ENCODE results near the gene ABHD17A. TPM values are rescaled to one million over a fixed set of nuclear protein-coding genes. Genes with fewer than 3 reads are reported as not detected.

ABHD17A gene
- total and polyA plus RNA-seq, 9 of the 15 experiments (the other 6 are each of a cell fraction or from before 2014, with no cell fraction given) = 0.04 to 135 (median 21.8) TPM; not detected in 1

DNA sequence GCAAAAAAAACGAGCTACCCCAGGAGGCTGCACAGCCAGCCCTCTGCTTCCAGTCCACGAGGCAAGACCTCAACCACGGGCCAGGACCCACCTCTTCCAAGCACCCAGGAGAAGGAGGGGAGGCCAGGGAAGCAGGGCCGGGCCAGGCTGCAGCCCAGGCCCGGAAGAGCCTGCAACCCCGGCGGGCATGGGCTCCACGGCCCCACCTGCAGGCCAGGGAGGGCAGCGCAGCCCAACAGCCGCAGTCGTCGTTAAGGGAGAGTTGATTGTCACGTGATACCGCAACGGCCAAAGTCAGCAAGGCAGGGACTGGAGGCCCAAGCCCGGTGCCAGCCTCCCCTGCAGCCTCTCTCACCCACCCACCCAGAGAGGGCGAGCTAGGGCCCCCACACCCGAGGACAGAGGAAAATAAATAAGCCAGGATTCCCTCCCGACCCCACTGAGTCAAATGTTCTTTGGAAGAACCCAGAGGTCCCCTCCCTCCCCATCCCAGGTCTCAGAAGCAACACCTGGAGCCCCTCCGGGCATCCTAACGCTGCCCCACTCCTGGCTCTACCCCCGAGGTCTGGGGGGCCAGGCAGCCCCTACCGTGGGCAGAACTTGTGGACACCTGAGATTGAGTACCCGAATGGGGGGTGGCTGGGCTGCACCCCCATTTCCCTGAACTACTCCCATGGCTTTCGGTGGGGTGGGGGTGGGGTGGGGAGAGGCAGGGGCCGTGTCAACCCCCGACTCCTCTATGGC is 31.8 kb downstream of the ABHD17A start (continued):
- TF ChIP-seq, protein P1, sequence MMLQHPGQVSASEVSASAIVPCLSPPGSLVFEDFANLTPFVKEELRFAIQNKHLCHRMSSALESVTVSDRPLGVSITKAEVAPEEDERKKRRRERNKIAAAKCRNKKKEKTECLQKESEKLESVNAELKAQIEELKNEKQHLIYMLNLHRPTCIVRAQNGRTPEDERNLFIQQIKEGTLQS (IDR thresholded peaks at IDR 0.05) = no peak
- TF ChIP-seq, protein P1 (CRISPR knock-in tag; conservative IDR thresholded peaks at IDR 0.05) = no peak
- no peak; the same call in 1 of the 2 replicates for TF ChIP-seq SP1 (CRISPR knock-in tag; IDR thresholded peaks at IDR 0.05)
- no peak for TF ChIP-seq HNRNPLL (IDR thresholded peaks at IDR 0.05; ENCODE audit: low read depth, low read length, poor library complexity, severe bottlenecking)
- peak; percentile 96 for TF ChIP-seq BHLHE40 (IDR thresholded peaks at IDR 0.05; ENCODE audit: low read length)
- TF ChIP-seq, protein P2, sequence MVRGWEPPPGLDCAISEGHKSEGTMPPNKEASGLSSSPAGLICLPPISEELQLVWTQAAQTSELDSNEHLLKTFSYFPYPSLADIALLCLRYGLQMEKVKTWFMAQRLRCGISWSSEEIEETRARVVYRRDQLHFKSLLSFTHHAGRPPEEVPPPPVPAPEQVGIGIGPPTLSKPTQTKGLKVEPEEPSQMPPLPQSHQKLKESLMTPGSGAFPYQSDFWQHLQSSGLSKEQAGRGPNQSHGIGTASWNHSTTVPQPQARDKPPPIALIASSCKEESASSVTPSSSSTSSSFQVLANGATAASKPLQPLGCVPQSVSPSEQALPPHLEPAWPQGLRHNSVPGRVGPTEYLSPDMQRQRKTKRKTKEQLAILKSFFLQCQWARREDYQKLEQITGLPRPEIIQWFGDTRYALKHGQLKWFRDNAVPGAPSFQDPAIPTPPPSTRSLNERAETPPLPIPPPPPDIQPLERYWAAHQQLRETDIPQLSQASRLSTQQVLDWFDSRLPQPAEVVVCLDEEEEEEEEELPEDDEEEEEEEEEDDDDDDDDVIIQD (CRISPR knock-in tag; IDR thresholded peaks at IDR 0.05) = 0 out of 2 replicates have a peak, but pooled peaks have one; percentile 22
- TF ChIP-seq MTA3 (IDR thresholded peaks at IDR 0.05; ENCODE audit: borderline replicate concordance) = peak; percentile 59; the same call in 1 of the 2 replicates
- no peak for TF ChIP-seq LEF1 (IDR thresholded peaks at IDR 0.05)
- no peak for TF ChIP-seq BDP1 (IDR thresholded peaks at IDR 0.05; ENCODE audit: insufficient read depth, insufficient read length)
- peak; percentile 45; the same call in 1 of the 2 replicates for TF ChIP-seq HCFC1 (IDR thresholded peaks at IDR 0.05; ENCODE audit: low read depth, low read length)
- TF ChIP-seq, protein P3, sequence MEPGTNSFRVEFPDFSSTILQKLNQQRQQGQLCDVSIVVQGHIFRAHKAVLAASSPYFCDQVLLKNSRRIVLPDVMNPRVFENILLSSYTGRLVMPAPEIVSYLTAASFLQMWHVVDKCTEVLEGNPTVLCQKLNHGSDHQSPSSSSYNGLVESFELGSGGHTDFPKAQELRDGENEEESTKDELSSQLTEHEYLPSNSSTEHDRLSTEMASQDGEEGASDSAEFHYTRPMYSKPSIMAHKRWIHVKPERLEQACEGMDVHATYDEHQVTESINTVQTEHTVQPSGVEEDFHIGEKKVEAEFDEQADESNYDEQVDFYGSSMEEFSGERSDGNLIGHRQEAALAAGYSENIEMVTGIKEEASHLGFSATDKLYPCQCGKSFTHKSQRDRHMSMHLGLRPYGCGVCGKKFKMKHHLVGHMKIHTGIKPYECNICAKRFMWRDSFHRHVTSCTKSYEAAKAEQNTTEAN (CRISPR knock-in tag; IDR thresholded peaks at IDR 0.05) = no peak
- TF ChIP-seq, protein P4, sequence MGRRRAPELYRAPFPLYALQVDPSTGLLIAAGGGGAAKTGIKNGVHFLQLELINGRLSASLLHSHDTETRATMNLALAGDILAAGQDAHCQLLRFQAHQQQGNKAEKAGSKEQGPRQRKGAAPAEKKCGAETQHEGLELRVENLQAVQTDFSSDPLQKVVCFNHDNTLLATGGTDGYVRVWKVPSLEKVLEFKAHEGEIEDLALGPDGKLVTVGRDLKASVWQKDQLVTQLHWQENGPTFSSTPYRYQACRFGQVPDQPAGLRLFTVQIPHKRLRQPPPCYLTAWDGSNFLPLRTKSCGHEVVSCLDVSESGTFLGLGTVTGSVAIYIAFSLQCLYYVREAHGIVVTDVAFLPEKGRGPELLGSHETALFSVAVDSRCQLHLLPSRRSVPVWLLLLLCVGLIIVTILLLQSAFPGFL (CRISPR knock-in tag; IDR thresholded peaks at IDR 0.05) = no peak
- TF ChIP-seq RBM14 (IDR thresholded peaks at IDR 0.05; ENCODE audit: borderline replicate concordance, insufficient read depth, low read depth, low read length) = no peak
- no peak for TF ChIP-seq ZNF253 (CRISPR knock-in tag; conservative IDR thresholded peaks at IDR 0.05)
- TF ChIP-seq CBX2 (IDR thresholded peaks at IDR 0.05; ENCODE audit: insufficient read depth, low read length, poor library complexity, severe bottlenecking) = no peak
- TF ChIP-seq, protein P5, sequence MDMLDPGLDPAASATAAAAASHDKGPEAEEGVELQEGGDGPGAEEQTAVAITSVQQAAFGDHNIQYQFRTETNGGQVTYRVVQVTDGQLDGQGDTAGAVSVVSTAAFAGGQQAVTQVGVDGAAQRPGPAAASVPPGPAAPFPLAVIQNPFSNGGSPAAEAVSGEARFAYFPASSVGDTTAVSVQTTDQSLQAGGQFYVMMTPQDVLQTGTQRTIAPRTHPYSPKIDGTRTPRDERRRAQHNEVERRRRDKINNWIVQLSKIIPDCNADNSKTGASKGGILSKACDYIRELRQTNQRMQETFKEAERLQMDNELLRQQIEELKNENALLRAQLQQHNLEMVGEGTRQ (CRISPR knock-in tag; IDR thresholded peaks at IDR 0.05) = peak; percentile 92
- TF ChIP-seq MCM2 (IDR thresholded peaks at IDR 0.05; ENCODE audit: low read depth) = no peak
- TF ChIP-seq, protein P6, sequence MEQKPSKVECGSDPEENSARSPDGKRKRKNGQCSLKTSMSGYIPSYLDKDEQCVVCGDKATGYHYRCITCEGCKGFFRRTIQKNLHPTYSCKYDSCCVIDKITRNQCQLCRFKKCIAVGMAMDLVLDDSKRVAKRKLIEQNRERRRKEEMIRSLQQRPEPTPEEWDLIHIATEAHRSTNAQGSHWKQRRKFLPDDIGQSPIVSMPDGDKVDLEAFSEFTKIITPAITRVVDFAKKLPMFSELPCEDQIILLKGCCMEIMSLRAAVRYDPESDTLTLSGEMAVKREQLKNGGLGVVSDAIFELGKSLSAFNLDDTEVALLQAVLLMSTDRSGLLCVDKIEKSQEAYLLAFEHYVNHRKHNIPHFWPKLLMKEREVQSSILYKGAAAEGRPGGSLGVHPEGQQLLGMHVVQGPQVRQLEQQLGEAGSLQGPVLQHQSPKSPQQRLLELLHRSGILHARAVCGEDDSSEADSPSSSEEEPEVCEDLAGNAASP (IDR thresholded peaks at IDR 0.05) = no peak
- TF ChIP-seq CXXC5 (CRISPR knock-in tag; IDR thresholded peaks at IDR 0.05) = peak; percentile 88
- TF ChIP-seq FOXJ2 (tag; IDR thresholded peaks at IDR 0.05) = no peak

Data from K562 (cell line).